ENCODE measurements around the gene CBX5. TPM values are rescaled to one million over a fixed set of nuclear protein-coding genes. Genes with fewer than 3 reads are reported as not detected.

Gene CBX5
- total RNA-seq, 2 donors from 2014 or later, result 230 to 341 TPM

GRCh38 chr12:54311051-54311450, 31.1 kb upstream of the CBX5 start:
- Histone ChIP-seq H3K9me3 (ENCODE audit: control insufficient read depth, low read length) (no peaks in the 10 kb centered on the region), H3K4me3 (ENCODE audit: low read length) (no peak overlapping the region), H3K9ac (ENCODE audit: extremely low read depth, low read length, poor library complexity, severe bottlenecking) (no peak overlapping the region), H3K27ac (ENCODE audit: low read depth, low read length) (no peak overlapping the region), H3K27me3 (ENCODE audit: control insufficient read depth, insufficient read depth, low read length, poor library complexity, severe bottlenecking) (no peaks in the 10 kb centered on the region), H3K4me1 (ENCODE audit: control insufficient read depth, insufficient read depth, low read length) (no peaks in the 10 kb centered on the region), H3K36me3 (ENCODE audit: control insufficient read depth, insufficient read depth, low read length) (no peaks in the 10 kb centered on the region)
- TF ChIP-seq CTCF (conservative IDR thresholded peaks at IDR 0.05), result no peak
- Mint-ChIP-seq H3K27ac (no peak overlapping the region), H3K4me3 (no peak overlapping the region), H3K27me3 (ENCODE audit: insufficient read depth) (no peaks in the 10 kb centered on the region), H3K9me3 (no peaks in the 10 kb centered on the region), H3K36me3 (ENCODE audit: low read depth) (no peaks in the 10 kb centered on the region), H3K4me1 (no peaks in the 10 kb centered on the region)
- no peak for DNase-seq
- WGBS, 2 experiments (ENCODE audit: insufficient coverage in 1 of 2, insufficient read length in 1 of 2), result 86% methylated on average over 2 of the region's 2 CpGs; no CpG with 5 or more reads in 1 of the 2 experiments

- H3K27me3 Mint-ChIP-seq (ENCODE audit: insufficient read depth), result no peaks in the 10 kb centered on the region
- TF ChIP-seq CTCF (conservative IDR thresholded peaks at IDR 0.05), result no peak
- 90 to 95% methylated on average over 6 to 8 of the region's 8 CpGs for WGBS, 2 experiments (ENCODE audit: insufficient coverage in 1 of 2, insufficient read length in 1 of 2)
- Histone ChIP-seq H3K27ac (ENCODE audit: low read depth, low read length) (no peak overlapping the region), H3K27me3 (ENCODE audit: control insufficient read depth, insufficient read depth, low read length, poor library complexity, severe bottlenecking) (no peaks in the 10 kb centered on the region), H3K4me1 (ENCODE audit: control insufficient read depth, insufficient read depth, low read length) (peaks cover 7% of the 10 kb centered on the region), H3K9ac (ENCODE audit: extremely low read depth, low read length, poor library complexity, severe bottlenecking) (no peak overlapping the region), H3K4me3 (ENCODE audit: low read length) (no peak overlapping the region), H3K36me3 (ENCODE audit: control insufficient read depth, insufficient read depth, low read length) (no peaks in the 10 kb centered on the region), H3K9me3 (ENCODE audit: control insufficient read depth, low read length) (no peaks in the 10 kb centered on the region)
- DNase-seq, result no peak
- H3K27ac Mint-ChIP-seq, result no peak overlapping the region
- H3K9me3 Mint-ChIP-seq, result no peaks in the 10 kb centered on the region
- H3K4me1 Mint-ChIP-seq, result peaks cover 19% of the 10 kb centered on the region
- H3K36me3 Mint-ChIP-seq (ENCODE audit: low read depth), result no peaks in the 10 kb centered on the region
- no peak overlapping the region for H3K4me3 Mint-ChIP-seq
Measured at GRCh38 chr12:54306925-54307741, 27.2 kb upstream of the CBX5 start.

GRCh38 chr12:54304187-54304810, 24.4 kb upstream of the CBX5 start:
- H3K9ac ChIP-seq (ENCODE audit: extremely low read depth, low read length, poor library complexity, severe bottlenecking), result no peak overlapping the region
- Mint-ChIP-seq H3K27ac (no peak overlapping the region), H3K4me3 (no peak overlapping the region), H3K27me3 (ENCODE audit: insufficient read depth) (peaks cover 9% of the 10 kb centered on the region), H3K36me3 (ENCODE audit: low read depth) (no peaks in the 10 kb centered on the region), H3K4me1 (peaks cover 48% of the 10 kb centered on the region), H3K9me3 (no peaks in the 10 kb centered on the region)
- H3K27ac ChIP-seq (ENCODE audit: low read depth, low read length), result no peak overlapping the region
- H3K4me1 ChIP-seq (ENCODE audit: control insufficient read depth, insufficient read depth, low read length), result peaks cover 19% of the 10 kb centered on the region
- H3K9me3 ChIP-seq (ENCODE audit: control insufficient read depth, low read length), result no peaks in the 10 kb centered on the region
- no peak for TF ChIP-seq CTCF (conservative IDR thresholded peaks at IDR 0.05)
- no peaks in the 10 kb centered on the region for H3K36me3 ChIP-seq (ENCODE audit: control insufficient read depth, insufficient read depth, low read length)
- no peaks in the 10 kb centered on the region for H3K27me3 ChIP-seq (ENCODE audit: control insufficient read depth, insufficient read depth, low read length, poor library complexity, severe bottlenecking)
- H3K4me3 ChIP-seq (ENCODE audit: low read length), result no peak overlapping the region
- DNase-seq, result peak; percentile 85
- 55 to 56% methylated on average over 3 to 12 of the region's 12 CpGs for WGBS, 2 experiments (ENCODE audit: insufficient coverage in 1 of 2, insufficient read length in 1 of 2)
